ENCODE data around the gene CNNM1.

Gene CNNM1

DNA sequence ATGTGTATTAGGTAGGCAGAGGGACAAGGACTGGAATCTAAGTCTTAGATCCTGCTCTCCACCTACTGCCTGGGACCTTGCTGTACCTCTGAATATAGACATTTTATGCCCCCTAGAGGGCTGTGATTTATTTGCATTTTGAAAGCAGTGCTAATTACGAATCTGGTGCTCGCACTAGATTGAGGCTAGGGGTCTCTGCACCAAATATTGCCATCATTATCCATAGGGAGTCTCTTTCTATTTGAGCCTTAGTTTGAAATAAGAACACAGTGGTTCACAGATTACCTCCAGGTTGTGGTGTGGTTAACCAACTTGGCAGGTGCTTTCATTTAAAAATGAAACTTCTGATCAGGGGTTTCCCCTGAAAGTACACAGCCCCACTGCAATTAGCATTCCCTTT is 41.8 kb downstream of the CNNM1 start:
- no peak for FAIRE-seq
- DNase-seq (ENCODE audit: low spot score), result peak; percentile 38

DNA sequence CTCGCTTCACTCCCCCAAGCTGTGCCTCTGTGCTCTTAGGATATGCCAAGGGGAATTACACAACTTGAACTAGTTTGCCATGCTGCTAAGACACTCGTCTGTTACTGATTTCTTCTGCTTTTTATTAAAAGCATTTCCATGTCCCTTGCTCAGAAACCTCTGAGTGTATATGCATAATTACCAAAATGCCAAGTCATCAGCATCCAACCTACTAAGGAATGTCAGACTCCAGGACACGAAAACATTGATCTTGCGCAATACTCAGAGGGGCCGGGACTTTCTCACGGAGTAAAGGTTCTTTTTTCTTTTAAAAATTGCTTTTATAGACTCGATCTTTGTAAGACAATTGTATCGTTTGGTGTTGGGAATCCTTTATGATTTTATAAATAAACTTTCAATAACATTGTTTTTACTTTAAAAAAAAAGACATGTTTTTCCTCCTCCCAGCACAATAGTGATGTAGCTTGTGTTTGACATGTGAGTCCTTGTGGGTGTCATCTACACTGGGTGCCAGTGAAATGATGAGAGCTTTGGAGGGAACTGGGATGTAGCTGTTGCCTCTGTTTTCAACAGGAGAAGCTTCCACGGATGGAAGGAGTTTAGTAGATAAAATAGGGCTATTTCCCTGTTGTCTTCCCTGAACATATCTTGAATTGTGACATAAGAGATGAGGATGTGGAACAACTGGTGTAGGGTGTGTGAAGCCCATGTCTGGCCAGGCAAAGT is 43.6 kb downstream of the CNNM1 start:
- no peak for DNase-seq (ENCODE audit: low spot score)
- no peak for FAIRE-seq

DNA sequence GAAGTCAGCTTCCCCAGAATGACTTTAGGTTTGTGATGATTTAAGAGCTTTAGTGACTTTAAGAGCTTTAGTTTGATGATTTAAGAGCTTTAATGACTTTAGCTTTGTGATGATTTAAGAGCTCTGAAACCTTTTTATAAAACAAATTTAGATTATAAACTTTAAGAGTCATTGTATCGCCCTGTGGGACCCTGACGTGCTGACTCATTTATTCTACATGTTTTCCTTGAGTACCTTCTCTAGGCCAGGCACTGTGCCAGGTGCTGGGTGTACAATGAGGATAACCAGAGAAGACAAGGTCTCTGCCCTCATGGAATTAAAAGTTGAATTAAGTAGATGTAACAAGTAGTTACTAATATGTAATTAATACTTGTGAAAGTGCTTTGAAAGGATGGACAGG is 45.4 kb downstream of the CNNM1 start:
- FAIRE-seq, result no peak
- DNase-seq (ENCODE audit: low spot score), result no peak

DNA sequence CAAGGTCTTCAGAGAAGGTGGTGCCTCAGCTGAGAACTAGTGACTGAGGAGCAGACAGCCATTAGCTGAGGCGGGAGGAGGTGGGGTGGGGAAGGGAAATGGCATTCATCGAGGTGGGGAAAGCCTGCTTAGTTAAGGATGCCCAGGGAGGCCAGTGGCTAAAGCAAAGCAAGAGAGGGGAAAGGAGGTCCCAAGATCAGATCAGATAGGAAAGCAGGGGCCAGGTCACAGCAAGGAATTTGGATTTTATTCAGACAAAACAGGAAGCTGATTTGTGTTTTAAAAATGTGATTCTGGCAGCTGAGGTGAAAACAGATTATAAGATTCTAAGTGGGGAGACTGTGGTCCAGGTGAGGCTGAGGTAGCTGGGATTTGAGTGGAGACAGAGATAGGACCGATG is 45.8 kb downstream of the CNNM1 start:
- DNase-seq (ENCODE audit: low spot score) (no peak), FAIRE-seq (no peak)

DNA sequence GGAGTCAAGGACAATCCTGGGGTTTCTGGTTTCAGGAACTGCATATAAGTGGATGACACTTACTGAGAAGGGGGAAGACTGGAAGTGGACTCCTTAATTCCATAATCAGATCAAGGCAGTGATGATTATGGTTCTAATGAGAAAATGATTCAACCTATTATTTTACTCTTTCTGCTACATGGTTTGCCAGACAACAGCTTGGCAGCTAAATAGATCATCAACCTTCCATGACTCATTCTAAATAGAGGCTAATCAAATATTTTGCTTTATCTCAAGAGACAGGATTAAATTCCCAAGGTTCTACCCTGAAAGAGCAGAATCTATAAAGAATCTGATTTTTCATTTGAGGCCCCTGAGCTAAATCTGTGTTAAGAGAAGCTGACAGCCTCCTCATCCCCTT is 46.3 kb downstream of the CNNM1 start:
- DNase-seq (ENCODE audit: low spot score) (no peak), FAIRE-seq (no peak)

DNA sequence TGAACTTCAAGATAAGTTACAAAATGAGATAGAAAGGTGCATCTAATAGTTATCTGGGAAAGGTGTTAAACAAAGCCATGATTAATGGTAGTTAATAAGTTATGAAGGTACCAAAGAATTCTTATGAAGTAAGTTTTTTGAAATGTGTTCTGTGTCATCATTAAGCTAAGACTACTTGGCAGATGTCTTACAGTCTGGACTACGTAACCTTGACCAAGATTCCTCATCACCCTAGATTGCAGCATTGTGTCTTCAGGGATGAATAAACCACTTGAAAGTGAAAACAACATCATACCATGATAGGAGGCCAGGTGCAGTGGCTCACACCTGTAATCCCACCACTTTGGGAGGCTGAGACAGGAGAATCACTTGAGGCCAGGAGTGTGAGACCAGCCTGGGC is 53.0 kb downstream of the CNNM1 start:
- DNase-seq (ENCODE audit: low spot score), result no peak
- FAIRE-seq, result no peak

DNA sequence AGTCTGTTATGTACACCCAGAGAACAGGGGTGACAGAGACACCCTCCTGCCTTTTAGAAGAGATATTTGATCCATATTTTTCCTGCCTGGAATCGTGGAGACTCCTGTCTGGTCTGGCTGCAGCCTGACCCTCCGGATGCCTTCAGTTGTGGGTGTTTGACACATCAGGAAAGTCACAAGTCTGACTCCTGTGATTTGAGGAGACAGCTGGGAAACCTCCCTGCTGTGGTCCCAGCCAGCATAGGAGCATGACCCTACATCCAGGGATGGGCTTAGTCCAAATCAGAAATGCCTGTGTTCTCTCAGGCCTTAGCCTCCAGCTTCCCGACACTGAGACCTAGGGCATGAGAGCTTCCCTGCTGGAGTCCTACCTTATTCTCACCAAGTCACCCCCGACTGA is 57.9 kb downstream of the CNNM1 start:
- FAIRE-seq (no peak), DNase-seq (ENCODE audit: low spot score) (no peak)

DNA sequence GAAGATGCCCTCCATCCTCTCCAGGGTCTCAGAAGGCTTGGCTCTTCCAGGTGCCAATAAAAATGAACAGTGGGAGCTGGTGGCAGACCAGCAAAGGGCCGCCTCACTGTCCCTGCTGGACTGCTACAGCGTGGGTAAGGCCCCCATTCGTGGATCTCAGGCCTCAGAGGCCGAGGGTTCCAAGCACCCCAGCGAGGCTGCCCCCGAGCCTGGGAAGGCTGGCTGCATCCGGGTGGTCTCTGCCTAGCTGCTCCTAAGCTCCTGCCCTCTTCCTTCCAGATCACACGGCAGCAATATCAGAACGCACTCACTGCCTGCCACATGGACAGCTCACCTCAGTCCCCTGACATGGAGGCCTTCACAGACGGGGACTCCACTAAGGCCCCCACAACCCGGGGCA is 58.4 kb downstream of the CNNM1 start:
- DNase-seq (ENCODE audit: low spot score), result no peak
- no peak for FAIRE-seq

DNA sequence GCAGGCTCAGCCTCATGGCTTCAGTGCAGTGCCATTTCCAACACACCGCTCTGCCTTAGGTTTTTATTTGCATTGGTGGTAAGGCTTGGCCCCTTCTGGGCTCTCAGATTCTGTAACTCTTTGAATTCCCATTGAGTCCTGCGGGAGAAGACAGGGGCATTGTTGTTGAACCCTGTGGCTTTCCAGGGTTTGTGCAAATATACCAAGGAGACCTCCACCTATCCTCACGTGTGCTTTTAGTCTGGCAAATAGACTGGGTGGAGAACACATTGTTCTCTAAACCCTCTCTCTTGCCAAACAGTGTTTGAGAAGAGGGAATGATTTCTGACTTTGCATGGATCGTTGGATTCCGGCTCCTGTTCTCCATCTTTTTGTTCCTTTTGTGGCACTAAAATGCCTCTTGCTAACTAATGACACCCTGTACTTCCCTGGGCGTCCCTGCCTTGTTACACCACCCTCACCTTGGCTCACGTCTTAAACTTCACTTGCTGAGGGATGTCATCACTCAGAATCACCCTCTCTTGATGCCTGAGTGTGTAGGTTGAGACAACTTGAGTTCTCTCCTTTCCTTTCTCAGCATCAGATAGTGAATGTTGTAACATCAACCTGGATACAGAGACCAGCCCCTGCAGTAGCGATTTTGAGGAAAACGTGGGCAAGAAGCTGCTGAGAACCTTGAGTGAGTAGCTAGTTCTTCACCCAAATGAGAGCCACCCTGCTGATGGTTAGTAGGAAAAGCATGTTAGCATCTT is 60.7 kb downstream of the CNNM1 start:
- DNase-seq (ENCODE audit: low spot score), result no peak
- FAIRE-seq, result no peak

DNA sequence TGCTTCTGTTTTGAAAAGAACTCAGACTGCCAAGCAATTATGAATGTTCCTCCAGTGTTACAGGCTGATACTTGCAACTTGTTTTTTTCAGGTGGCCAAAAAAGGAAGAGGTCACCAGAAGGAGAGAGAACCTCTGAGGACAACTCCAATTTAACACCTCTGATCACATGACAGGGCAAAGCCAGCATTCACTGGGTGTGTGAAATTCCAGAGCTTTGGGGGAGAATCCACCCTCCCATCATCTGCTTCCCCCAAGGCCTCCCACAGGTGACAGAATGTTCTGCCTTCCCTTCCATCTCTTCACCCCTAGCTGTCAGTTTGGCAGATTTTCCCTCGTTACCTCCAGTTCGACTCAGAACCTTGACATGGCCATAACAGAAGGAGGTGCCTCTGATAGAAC is 62.2 kb downstream of the CNNM1 start:
- no peak for FAIRE-seq

DNA sequence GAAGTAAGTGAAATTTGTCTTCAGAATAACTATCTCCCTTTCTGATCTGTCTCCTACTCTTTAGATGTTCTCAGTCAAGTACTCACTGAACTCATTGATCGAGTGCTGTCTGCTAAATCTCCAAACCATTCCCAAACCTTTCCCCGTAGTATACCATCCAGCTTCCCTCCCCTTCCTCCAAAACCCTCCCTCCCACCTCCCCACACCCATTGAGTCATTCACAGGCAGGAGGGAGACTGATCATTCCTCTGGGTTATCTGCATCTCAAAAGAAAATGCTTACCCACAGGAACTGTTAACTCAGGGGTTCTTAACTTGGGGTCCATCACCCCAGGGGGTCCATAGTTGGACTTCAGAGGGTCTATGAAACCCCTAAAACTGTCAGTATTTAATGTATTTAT is 63.9 kb downstream of the CNNM1 start:
- no peak for FAIRE-seq
- DNase-seq (ENCODE audit: low spot score), result peak; percentile 26

More for the DNA sequence above, 62.2 kb downstream of the CNNM1 start:
- DNase-seq (ENCODE audit: low spot score), result no peak

DNA sequence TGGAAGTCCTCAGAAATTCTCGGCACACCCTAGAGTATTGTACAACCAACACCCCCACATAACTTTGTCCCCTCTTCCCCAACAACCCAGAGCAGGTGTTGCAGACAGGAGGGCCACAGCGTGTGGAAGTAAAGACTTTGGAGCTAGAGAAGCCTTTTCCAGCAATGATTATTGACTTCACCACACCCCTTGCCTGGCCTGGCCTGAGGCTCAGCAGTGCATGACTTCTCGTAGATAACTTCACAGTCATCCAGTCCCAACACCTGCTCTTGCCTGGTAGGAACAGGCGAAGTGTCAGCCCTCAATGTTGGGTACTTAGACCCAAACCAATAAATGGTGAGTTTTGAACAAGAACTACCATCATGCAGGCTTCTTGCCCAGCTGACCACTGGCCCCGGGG is 64.5 kb downstream of the CNNM1 start:
- FAIRE-seq, result no peak
- no peak for DNase-seq (ENCODE audit: low spot score)

DNA sequence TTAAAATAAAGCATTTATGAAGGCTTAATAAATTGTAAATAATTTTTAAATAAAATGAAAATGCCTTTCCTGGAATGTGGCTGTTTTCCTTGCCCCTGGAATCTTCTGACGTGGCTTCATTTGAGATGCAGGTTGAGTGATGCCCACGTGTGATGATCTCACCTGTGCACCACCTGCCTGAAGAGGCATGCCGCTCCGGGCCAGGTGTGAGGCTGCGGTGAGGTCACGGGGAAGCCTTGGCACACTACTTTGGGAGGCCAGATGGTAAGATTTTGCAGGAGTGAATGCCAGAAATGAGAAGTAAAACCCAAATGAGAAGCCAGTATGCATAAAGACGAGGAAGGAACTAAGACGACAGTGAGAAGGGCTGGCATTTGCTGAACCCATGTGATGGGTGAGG is 65.1 kb downstream of the CNNM1 start:
- no peak for FAIRE-seq
- no peak for DNase-seq (ENCODE audit: low spot score)

DNA sequence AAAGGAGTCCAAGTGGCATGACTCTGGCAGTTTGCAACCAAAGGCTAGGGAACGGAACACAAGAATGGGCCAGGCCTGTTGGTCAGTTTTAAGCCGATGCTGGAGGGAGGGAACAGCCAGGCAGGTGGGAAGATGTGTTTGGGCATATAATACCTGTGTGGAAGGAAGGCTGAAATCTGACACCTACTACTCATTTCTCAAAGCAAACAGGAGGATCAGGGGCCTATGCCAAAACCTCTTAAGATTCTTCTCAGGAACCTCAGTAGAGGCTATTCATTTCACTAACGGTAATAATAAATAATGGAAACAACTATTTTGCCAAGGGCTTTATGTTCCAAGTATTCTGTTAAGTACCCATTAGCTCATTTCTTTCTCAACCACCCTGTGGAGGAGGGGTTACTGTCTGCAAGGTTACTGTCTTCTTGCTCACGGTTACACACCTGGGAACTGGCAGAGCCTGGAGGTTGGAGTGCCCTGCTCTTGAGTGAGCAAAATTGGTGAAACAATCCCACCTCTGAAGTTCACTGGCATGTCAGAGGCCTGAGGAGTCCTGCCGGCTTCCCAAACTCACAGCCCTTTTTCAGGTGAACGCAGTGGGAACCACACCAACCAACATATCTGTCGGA is 65.7 kb downstream of the CNNM1 start:
- DNase-seq (ENCODE audit: low spot score), result no peak

DNA sequence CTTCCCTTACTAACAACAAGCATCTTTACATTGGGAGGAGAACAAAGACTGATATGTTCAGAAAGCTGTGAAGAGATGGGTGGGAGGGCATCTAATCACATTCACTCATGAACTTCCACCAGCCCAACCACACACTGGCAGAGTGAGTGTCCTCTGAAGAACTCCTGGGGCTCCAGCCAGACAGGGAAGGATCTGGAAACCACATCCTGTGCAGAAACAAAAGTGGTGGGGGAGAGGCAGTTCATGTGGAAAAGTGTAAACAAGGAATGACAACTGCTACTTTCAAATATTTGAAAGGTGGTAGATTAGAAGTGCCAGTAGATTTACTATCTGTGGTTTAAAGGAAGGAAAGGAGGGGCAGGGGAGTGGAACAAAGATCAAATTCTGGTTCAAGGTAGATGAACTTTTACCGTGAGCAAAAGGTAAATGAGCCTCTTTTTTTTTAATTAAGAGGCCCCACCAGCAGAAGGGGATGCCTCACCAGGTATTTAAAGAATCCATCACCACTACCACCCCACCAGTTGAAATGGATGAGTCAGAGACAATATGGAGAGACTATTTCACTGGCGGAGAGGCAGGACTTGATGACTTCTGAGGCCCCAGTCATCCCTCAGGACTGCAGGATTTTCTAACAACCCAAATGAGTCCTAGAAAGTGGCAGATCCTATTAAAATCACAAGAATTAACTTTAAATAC is 66.7 kb downstream of the CNNM1 start:
- peak; percentile 91 for DNase-seq (ENCODE audit: low spot score)
- FAIRE-seq, result peak; percentile 55

More for the DNA sequence above, 65.7 kb downstream of the CNNM1 start:
- peak; percentile 53 for FAIRE-seq

DNA sequence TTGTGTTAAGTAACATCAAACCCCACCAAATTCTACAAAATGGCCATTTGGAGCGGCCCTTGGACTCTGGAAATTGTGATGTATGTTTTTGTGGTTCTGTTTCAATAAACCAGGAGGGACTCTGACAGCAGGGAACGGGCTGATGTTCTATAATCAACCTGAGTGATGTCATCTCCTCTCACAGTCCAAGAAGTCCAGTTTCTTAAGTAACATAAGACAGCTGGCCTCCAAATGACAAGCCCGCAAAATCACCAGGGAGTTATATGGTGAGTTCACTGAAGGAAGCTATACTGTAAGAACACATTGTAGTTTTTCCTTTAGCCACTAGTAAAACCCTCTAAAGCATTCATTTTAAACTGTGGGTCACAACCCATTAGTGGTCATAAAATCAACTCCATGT is 67.3 kb downstream of the CNNM1 start:
- FAIRE-seq (no peak), DNase-seq (ENCODE audit: low spot score) (peak; percentile 46)

DNA sequence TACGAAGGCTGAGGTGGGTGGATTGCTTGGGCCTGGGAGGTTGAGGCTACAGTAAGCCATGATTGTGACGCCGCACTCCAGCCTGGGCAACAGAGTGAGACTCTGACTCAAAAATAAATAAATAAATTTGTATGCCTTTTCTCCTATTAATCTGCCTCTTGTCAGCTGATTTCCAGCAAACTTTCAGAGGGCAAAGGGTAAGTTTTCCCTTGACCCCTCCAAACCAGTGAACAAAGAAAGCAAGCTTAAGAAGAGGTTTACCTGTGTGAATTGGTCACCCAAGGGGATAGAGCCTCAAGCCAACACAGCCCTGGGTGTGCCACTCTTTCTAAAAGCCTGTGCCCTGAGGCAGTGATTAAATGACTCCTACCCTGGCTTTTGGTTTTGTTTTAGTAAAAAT is 70.5 kb downstream of the CNNM1 start:
- FAIRE-seq, result no peak
- DNase-seq (ENCODE audit: low spot score), result no peak

DNA sequence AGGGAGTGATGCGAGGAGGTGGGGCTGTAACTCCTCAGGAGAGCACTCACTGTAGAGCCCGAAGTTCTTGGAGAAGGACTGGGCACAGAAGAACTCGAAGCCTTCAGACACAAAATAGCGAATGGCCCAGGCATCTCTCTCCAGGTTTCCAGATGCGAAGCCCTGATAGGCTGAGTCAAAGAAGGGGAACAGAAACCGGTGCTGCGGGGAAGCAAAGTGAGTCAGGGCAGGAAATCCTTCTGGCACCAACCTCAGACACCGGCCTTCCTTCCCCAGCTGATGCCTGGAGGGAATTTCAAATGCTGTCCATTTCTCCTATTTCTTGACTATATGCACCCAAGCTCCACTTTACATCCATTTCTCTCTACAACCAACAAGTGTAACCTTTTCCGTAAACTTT is 74.5 kb downstream of the CNNM1 start:
- FAIRE-seq (no peak), DNase-seq (ENCODE audit: low spot score) (no peak)

DNA sequence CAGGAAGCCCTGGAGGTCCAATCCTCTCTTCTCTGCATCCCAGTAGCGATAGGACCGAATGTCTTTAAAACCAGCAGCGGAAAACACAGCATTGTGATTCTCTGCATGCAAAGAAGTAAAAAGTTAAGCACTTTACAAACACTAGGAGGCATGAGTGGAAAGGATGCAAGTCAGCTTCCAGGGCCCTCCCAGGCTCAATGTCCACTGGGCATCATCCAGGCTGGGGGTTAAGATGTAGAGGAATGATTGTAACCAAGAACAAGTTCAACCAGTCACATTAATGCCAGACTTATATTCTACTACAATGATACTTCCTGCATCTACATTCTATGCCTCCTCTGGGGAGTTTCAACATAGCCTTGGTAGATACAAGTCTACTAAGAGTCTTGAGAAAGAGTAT is 77.0 kb downstream of the CNNM1 start:
- FAIRE-seq, result no peak
- no peak for DNase-seq (ENCODE audit: low spot score)

DNA sequence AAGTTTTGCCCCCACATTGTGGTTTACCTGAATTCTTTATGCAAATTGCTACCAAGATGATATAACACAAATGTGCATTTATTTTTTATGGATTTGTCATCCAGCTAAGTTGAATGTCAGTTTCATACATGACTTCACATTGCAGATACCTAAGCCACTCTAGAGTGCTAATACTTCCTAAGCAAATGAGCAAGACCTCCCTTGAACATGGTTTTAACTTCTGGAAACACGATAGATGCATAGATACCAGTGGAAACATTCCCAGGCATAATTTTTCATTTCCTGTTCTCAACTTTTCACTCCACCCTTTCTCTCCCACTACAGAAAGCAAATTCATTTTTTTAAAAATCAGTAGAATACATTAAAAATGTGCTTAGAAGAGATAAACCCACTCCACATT is 81.0 kb downstream of the CNNM1 start:
- no peak for FAIRE-seq
- DNase-seq (ENCODE audit: low spot score), result no peak

DNA sequence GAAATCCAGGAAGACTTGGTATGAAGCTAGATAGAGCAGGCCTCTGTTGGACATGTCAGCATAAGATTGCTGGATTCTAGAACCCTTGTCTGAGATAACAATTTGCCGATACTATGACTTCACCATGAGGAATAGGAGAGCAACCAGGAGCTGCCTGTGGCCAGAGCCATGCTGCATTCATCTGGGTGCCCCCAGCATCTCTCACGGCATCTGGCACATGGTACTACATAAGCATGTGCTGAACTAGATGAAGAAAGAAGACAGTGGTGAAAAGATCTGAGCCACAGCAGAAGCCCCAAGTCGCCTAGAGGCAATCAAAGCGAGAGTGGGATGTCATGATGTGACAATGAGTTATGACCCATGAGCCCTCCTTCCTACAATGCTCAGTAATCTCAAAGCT is 81.7 kb downstream of the CNNM1 start:
- no peak for DNase-seq (ENCODE audit: low spot score)
- FAIRE-seq, result no peak

DNA sequence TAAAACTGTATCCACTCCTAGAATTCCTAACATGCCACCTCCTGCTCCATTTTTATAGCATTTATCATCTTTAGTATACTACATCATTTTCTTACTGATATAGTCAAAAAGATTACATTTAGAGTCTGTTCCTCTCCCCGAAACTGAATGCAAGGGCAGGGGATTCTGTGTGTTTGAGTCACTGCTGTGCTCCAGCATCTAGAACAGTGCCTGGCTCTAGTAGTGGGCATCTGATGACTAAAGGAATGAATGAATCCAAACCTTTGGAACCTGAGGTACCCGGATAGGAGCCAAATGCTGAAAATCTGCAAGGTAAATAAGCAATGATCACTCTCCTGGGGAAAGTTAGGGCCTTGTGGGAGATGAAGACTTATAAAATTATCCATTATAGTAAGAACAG is 82.4 kb downstream of the CNNM1 start:
- FAIRE-seq (no peak), DNase-seq (ENCODE audit: low spot score) (no peak)
